GM23338 (cell line): ENCODE data around the gene IGFBPL1. TPM values are rescaled to one million over a fixed set of nuclear protein-coding genes. Genes with fewer than 3 reads are reported as not detected.

Experiments
- ATAC-seq: fragments of 200-7000 bp; cut with Tn5 transposase; 3 replicates; pipeline ENCODE4 v1.9.1; 2020
- DNase-seq: peaks from one replicate; pipeline ENCODE4 v3.0.0-alpha.2; 2015; ENCODE audit warnings: low spot score
- H2AFZ ChIP-seq: fragments of 200-600 bp; sonication (generic); 2 replicates; pipeline ENCODE4 v1.8.0; 2016; ENCODE audit warnings: antibody characterized with exemption, mild to moderate bottlenecking, moderate library complexity
- H3F3A ChIP-seq: fragments of 200-600 bp; sonication (generic); replicated peaks from 2 replicates; pipeline ENCODE4 v1.8.0; 2017; ENCODE audit warnings: antibody characterized with exemption, mixed run types, low read depth
- H3K27ac ChIP-seq: fragments of 200-600 bp; sonication (generic); 2 replicates; pipeline ENCODE4 v1.6.1; 2016; ENCODE audit warnings: low read depth
- H3K27me3 ChIP-seq: fragments of 200-600 bp; sonication (generic); 2 replicates; pipeline ENCODE4 v1.8.0; 2016; ENCODE audit warnings: mild to moderate bottlenecking, mixed run types, moderate library complexity; ENCODE audit not compliant: insufficient read depth
- H3K36me3 ChIP-seq: fragments of 200-600 bp; sonication (generic); 2 replicates; pipeline ENCODE4 v1.8.0; 2016; ENCODE audit warnings: mild to moderate bottlenecking; ENCODE audit not compliant: insufficient read depth
- H3K4me1 ChIP-seq: fragments of 200-600 bp; sonication (generic); 2 replicates; pipeline ENCODE4 v1.8.0; 2016; ENCODE audit warnings: mild to moderate bottlenecking, moderate library complexity; ENCODE audit not compliant: insufficient read depth
- H3K4me2 ChIP-seq: fragments of 200-600 bp; sonication (generic); 2 replicates; pipeline ENCODE4 v1.7.1; 2017; ENCODE audit warnings: mixed run types
- H3K4me3 ChIP-seq: fragments of 200-600 bp; sonication (generic); 2 replicates; pipeline ENCODE4 v1.6.1; 2016; ENCODE audit warnings: mixed run types
- H3K79me2 ChIP-seq: fragments of 200-600 bp; sonication (generic); replicated peaks from 2 replicates; pipeline ENCODE4 v1.8.0; 2017; ENCODE audit warnings: mild to moderate bottlenecking; ENCODE audit not compliant: insufficient read depth
- H3K9me2 ChIP-seq: fragments of 200-600 bp; sonication (generic); 2 replicates; pipeline ENCODE4 v1.8.0; 2017; ENCODE audit not compliant: insufficient read depth
- H4K20me1 ChIP-seq: fragments of 200-600 bp; sonication (generic); replicated peaks from 2 replicates; pipeline ENCODE4 v1.8.0; 2017; ENCODE audit warnings: mild to moderate bottlenecking; ENCODE audit not compliant: insufficient read depth
- H3K27ac Mint-ChIP-seq: 2 replicates; pipeline ENCODE4 v1.8.0; 2020; ENCODE audit warnings: inconsistent platforms, mild to moderate bottlenecking, moderate library complexity, mixed read lengths
- H3K27me3 Mint-ChIP-seq: 3 replicates; pipeline ENCODE4 v1.8.0; 2022; ENCODE audit warnings: low read depth, mild to moderate bottlenecking, moderate library complexity, mixed read lengths, inconsistent platforms; ENCODE audit not compliant: insufficient read depth, poor library complexity
- H3K36me3 Mint-ChIP-seq: 3 replicates; pipeline ENCODE4 v1.8.0; 2021; ENCODE audit warnings: low read depth, mild to moderate bottlenecking, inconsistent platforms, moderate library complexity, mixed read lengths
- H3K4me1 Mint-ChIP-seq: 3 replicates; pipeline ENCODE4 v1.8.0; 2020; ENCODE audit warnings: mild to moderate bottlenecking, inconsistent platforms, mixed read lengths
- H3K4me3 Mint-ChIP-seq: 3 replicates; pipeline ENCODE4 v1.8.0; 2021; ENCODE audit warnings: moderate library complexity, mild to moderate bottlenecking, inconsistent platforms, mixed read lengths
- H3K9me3 Mint-ChIP-seq: 3 replicates; pipeline ENCODE4 v1.8.0; 2020; ENCODE audit warnings: moderate library complexity, mild to moderate bottlenecking, inconsistent platforms, mixed read lengths
- CREB1 ChIP-seq: fragments of 250-450 bp; sonication (Bioruptor Pico); IDR thresholded peaks from 2 replicates; pipeline ENCODE4 v1.5.0; 2020; ENCODE audit warnings: low read depth, mild to moderate bottlenecking, moderate library complexity
- CTCF ChIP-seq, 2 experiments: fragments of 200-600 bp in 1 of 2; sonication (generic) in 1 of 2; conservative IDR thresholded peaks; 2 replicates each; pipeline versions ENCODE4 v1.5.1 to v1.6.1; 2016 to 2017; ENCODE audit warnings: antibody characterized with exemption in 2 of 2, low read depth in 2 of 2, mild to moderate bottlenecking in 2 of 2, moderate library complexity in 1 of 2
- ETS1 ChIP-seq: IDR thresholded peaks from 2 replicates; pipeline ENCODE4 v1.6.1; 2016; ENCODE audit warnings: antibody characterized with exemption
- EZH2 ChIP-seq: fragments of 200-600 bp; sonication (generic); IDR thresholded peaks from one replicate; pipeline ENCODE4 v1.8.0; 2017; ENCODE audit warnings: antibody characterized with exemption, mild to moderate bottlenecking, low read depth; ENCODE audit not compliant: unreplicated experiment
- EZH2phosphoT487 ChIP-seq: fragments of 200-600 bp; sonication (generic); IDR thresholded peaks from one replicate; pipeline ENCODE4 v1.8.1; 2018; ENCODE audit warnings: antibody characterized with exemption; ENCODE audit not compliant: unreplicated experiment
- JUNB ChIP-seq: IDR thresholded peaks from one replicate; pipeline ENCODE4 v1.6.1; 2016; ENCODE audit warnings: antibody characterized with exemption; ENCODE audit not compliant: unreplicated experiment
- NANOG ChIP-seq: IDR thresholded peaks from 2 replicates; pipeline ENCODE4 v1.6.1; 2016; ENCODE audit warnings: antibody characterized with exemption, borderline replicate concordance
- POLR2AphosphoS5 ChIP-seq: IDR thresholded peaks from 2 replicates; pipeline ENCODE4 v1.6.1; 2016; ENCODE audit warnings: antibody characterized with exemption, low read depth
- STAT1 ChIP-seq: IDR thresholded peaks from one replicate; pipeline ENCODE4 v1.6.1; 2016; ENCODE audit warnings: antibody characterized with exemption; ENCODE audit not compliant: unreplicated experiment
- ZNF114 ChIP-seq: fragments of 250-450 bp; sonication (Bioruptor Pico); IDR thresholded peaks from 2 replicates; pipeline ENCODE4 v1.5.0; 2020; ENCODE audit warnings: mild to moderate bottlenecking, moderate library complexity
- ZNF331 ChIP-seq: fragments of 250-450 bp; sonication (Bioruptor Pico); IDR thresholded peaks from 2 replicates; pipeline ENCODE4 v1.5.0; 2020; ENCODE audit warnings: low read depth, mild to moderate bottlenecking, moderate library complexity
- polyA plus RNA-seq: library from polyadenylated mRNA; unstranded; fragments of >200 nt; fragmentation: Nextera tagmentation; extraction: Ambion mirVana; gene quantifications from 2 replicates; pipeline ENCODE4 v1.2.1, GENCODE V29; 2016
- total RNA-seq: library from RNA; depleted of rRNA; stranded (reverse); fragments of >200 nt; shearing (Covaris generic); gene quantifications from 2 replicates; pipeline ENCODE4 v1.2.3, GENCODE V29; 2014
- TF ChIP-seq, protein P1 (sequence below): IDR thresholded peaks from one replicate; pipeline ENCODE4 v1.6.1; 2018; ENCODE audit warnings: antibody characterized with exemption; ENCODE audit not compliant: unreplicated experiment
- TF ChIP-seq, protein P2 (sequence below): fragments of 250-450 bp; sonication (Bioruptor Pico); IDR thresholded peaks from 2 replicates; pipeline ENCODE4 v1.5.0; 2020; ENCODE audit warnings: mild to moderate bottlenecking, moderate library complexity

Gene IGFBPL1
- total and polyA plus RNA-seq, 2 experiments from 2014 or later, result 9.4 to 75.6 TPM

DNA sequence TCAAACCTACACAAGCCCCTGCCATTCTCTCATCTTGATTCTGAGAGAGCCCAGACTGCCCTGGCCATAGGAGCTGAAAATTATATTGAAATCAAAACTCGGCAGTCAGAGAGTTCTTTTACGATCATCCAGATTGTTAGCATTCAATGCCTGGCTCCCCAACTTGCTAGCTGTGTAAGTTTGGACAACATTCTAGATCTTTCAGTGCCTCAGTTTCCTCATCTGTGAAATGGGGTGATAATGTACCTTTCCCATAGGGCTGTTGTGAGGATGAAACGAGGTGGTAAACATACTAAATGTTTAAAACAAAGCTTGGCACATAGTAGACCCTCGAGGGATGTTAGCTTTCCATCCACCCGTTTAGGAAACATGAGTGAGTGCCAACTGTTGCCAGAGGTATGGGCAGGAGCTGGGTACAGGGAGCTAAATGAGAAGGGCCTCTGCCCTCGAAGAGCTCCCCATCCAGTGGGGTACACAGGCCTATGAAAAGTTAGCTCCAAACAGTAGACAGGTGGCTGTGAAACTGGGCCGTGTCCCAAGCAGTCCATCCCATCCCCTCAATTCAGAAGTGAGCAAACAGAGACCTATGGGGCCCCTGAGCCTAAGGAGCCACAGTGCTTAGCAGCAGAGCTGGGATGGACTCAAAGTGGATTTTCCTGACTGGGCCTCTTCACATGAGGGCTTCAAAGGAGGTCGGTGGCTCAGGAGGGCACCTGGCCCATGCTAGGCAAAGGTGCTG, 17.3 kb upstream of the IGFBPL1 start:
- peaks cover 11% of the 10 kb centered on the region for H3K27me3 Mint-ChIP-seq
- no peak overlapping the region for H3K4me2 ChIP-seq
- H2AFZ ChIP-seq, result no peak overlapping the region
- 0 out of 2 replicates have a peak, but pooled peaks cover 6% of the 10 kb centered on the region for H3K9me2 ChIP-seq
- TF ChIP-seq, protein P1, sequence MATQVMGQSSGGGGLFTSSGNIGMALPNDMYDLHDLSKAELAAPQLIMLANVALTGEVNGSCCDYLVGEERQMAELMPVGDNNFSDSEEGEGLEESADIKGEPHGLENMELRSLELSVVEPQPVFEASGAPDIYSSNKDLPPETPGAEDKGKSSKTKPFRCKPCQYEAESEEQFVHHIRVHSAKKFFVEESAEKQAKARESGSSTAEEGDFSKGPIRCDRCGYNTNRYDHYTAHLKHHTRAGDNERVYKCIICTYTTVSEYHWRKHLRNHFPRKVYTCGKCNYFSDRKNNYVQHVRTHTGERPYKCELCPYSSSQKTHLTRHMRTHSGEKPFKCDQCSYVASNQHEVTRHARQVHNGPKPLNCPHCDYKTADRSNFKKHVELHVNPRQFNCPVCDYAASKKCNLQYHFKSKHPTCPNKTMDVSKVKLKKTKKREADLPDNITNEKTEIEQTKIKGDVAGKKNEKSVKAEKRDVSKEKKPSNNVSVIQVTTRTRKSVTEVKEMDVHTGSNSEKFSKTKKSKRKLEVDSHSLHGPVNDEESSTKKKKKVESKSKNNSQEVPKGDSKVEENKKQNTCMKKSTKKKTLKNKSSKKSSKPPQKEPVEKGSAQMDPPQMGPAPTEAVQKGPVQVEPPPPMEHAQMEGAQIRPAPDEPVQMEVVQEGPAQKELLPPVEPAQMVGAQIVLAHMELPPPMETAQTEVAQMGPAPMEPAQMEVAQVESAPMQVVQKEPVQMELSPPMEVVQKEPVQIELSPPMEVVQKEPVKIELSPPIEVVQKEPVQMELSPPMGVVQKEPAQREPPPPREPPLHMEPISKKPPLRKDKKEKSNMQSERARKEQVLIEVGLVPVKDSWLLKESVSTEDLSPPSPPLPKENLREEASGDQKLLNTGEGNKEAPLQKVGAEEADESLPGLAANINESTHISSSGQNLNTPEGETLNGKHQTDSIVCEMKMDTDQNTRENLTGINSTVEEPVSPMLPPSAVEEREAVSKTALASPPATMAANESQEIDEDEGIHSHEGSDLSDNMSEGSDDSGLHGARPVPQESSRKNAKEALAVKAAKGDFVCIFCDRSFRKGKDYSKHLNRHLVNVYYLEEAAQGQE, result no peak
- no peak for TF ChIP-seq NANOG
- TF ChIP-seq CREB1 (CRISPR knock-in tag), result no peak
- TF ChIP-seq, protein P2, sequence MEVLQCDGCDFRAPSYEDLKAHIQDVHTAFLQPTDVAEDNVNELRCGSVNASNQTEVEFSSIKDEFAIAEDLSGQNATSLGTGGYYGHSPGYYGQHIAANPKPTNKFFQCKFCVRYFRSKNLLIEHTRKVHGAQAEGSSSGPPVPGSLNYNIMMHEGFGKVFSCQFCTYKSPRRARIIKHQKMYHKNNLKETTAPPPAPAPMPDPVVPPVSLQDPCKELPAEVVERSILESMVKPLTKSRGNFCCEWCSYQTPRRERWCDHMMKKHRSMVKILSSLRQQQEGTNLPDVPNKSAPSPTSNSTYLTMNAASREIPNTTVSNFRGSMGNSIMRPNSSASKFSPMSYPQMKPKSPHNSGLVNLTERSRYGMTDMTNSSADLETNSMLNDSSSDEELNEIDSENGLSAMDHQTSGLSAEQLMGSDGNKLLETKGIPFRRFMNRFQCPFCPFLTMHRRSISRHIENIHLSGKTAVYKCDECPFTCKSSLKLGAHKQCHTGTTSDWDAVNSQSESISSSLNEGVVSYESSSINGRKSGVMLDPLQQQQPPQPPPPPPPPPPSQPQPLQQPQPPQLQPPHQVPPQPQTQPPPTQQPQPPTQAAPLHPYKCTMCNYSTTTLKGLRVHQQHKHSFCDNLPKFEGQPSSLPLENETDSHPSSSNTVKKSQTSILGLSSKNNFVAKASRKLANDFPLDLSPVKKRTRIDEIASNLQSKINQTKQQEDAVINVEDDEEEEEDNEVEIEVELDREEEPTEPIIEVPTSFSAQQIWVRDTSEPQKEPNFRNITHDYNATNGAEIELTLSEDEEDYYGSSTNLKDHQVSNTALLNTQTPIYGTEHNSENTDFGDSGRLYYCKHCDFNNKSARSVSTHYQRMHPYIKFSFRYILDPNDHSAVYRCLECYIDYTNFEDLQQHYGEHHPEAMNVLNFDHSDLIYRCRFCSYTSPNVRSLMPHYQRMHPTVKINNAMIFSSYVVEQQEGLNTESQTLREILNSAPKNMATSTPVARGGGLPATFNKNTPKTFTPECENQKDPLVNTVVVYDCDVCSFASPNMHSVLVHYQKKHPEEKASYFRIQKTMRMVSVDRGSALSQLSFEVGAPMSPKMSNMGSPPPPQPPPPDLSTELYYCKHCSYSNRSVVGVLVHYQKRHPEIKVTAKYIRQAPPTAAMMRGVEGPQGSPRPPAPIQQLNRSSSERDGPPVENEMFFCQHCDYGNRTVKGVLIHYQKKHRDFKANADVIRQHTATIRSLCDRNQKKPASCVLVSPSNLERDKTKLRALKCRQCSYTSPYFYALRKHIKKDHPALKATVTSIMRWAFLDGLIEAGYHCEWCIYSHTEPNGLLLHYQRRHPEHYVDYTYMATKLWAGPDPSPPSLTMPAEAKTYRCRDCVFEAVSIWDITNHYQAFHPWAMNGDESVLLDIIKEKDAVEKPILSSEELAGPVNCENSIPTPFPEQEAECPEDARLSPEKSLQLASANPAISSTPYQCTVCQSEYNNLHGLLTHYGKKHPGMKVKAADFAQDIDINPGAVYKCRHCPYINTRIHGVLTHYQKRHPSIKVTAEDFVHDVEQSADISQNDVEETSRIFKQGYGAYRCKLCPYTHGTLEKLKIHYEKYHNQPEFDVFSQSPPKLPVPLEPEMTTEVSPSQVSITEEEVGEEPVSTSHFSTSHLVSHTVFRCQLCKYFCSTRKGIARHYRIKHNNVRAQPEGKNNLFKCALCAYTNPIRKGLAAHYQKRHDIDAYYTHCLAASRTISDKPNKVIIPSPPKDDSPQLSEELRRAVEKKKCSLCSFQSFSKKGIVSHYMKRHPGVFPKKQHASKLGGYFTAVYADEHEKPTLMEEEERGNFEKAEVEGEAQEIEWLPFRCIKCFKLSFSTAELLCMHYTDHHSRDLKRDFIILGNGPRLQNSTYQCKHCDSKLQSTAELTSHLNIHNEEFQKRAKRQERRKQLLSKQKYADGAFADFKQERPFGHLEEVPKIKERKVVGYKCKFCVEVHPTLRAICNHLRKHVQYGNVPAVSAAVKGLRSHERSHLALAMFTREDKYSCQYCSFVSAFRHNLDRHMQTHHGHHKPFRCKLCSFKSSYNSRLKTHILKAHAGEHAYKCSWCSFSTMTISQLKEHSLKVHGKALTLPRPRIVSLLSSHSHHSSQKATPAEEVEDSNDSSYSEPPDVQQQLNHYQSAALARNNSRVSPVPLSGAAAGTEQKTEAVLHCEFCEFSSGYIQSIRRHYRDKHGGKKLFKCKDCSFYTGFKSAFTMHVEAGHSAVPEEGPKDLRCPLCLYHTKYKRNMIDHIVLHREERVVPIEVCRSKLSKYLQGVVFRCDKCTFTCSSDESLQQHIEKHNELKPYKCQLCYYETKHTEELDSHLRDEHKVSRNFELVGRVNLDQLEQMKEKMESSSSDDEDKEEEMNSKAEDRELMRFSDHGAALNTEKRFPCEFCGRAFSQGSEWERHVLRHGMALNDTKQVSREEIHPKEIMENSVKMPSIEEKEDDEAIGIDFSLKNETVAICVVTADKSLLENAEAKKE (CRISPR knock-in tag), result no peak
- TF ChIP-seq POLR2AphosphoS5, result no peak
- TF ChIP-seq ZNF114 (CRISPR knock-in tag), result no peak
- TF ChIP-seq ETS1, result no peak
- no peak for TF ChIP-seq EZH2
- TF ChIP-seq JUNB, result no peak
- TF ChIP-seq CTCF (conservative IDR thresholded peaks at IDR 0.05; ENCODE audit: low read depth in 2 of 2), result no peak
- TF ChIP-seq STAT1, result no peak
- no peak for TF ChIP-seq EZH2phosphoT487
- no peak for TF ChIP-seq ZNF331 (CRISPR knock-in tag)
- H3K4me1 Mint-ChIP-seq, result peaks cover 4% of the 10 kb centered on the region
- no peaks in the 10 kb centered on the region; the same call in 2 of the 3 replicates for H3K9me3 Mint-ChIP-seq
- no peaks in the 10 kb centered on the region for H3K79me2 ChIP-seq
- no peaks in the 10 kb centered on the region; the same call in 1 of the 2 replicates for H4K20me1 ChIP-seq
- no peaks in the 10 kb centered on the region for H3F3A ChIP-seq
- no peaks in the 10 kb centered on the region; the same call in none of the 2 replicates for H3K4me1 ChIP-seq
- no peak overlapping the region for H3K4me3 ChIP-seq
- no peak overlapping the region for H3K4me3 Mint-ChIP-seq
- no peak overlapping the region for H3K27ac Mint-ChIP-seq
- DNase-seq (no peak), ATAC-seq (no peak)
- H3K36me3 Mint-ChIP-seq, result no peaks in the 10 kb centered on the region
- no peaks in the 10 kb centered on the region for H3K36me3 ChIP-seq
- no peaks in the 10 kb centered on the region for H3K27me3 ChIP-seq
- no peak overlapping the region for H3K27ac ChIP-seq
